Measurements from ENCODE around the gene IGFBP1.

DNA sequence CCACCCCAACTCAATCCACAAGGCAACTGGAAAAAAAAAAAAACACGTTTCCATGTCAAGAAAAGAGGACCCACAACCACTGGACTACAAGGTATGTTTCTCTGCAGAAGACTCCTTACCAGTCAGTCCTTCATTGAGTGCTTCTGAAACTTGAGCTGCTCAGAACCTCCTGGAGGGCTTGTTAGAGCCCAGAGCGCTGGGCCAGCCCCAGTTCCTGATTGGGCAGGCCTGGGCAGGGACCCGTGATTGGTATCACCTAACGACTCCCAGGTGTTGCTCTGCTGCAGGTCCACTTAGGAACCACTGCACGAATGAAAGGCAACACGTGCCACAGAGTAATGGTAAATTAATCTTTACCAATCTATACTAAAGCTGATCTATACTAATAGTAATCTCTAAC is 14.9 kb upstream of the IGFBP1 start:
- no peak for TF ChIP-seq CTCF (IDR thresholded peaks at IDR 0.05)
- no peak for TF ChIP-seq POLR2A (IDR thresholded peaks at IDR 0.05)

All from thyroid gland (tissue), 4 donors.